Tibial nerve (tissue), 3 donors: ENCODE data around the gene RUSC1.

Experiments used
- POLR2A ChIP-seq, 2 donors: fragments of 450-650 bp; IDR thresholded peaks; one replicate each; pipeline ENCODE4 v1.6.1; 2017; ENCODE audit warnings: antibody characterized with exemption in 2 of 2, mild to moderate bottlenecking in 2 of 2, moderate library complexity in 2 of 2
- TF ChIP-seq, protein P1 (sequence below), 5 experiments: fragments of 200-600 bp in 3 of 5; fragments of 450-650 bp in 2 of 5; sonication (generic) in 3 of 5; IDR thresholded peaks; one replicate each; pipeline ENCODE4 v1.5.1; 2016 to 2019; ENCODE audit warnings: antibody characterized with exemption in 5 of 5, mild to moderate bottlenecking in 3 of 5, moderate library complexity in 2 of 5

DNA sequence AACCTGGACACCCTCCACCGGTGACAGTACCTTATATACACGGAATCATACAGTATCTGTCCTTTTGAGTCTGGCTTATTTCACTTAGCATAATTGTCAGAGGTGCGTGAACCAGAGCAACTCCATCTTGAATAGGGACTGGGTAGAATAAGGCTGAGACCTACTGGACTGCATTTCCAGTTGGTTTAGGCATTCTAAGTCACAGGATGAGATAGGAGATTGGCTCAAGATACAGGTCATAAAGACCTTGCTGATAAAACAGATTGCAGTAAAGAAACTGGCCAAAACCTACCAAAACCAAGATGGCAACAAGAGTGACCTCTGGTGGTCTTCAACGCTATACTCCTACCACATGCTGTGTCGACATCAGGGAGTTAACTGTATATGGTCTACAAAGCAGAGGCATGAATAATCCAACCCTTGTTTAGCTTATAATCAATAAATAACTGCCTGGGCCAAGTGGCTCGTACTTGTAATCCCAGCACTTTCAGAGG is 13.4 kb upstream of the RUSC1 start:
- TF ChIP-seq POLR2A (IDR thresholded peaks at IDR 0.05), result no peak
- TF ChIP-seq, protein P1, sequence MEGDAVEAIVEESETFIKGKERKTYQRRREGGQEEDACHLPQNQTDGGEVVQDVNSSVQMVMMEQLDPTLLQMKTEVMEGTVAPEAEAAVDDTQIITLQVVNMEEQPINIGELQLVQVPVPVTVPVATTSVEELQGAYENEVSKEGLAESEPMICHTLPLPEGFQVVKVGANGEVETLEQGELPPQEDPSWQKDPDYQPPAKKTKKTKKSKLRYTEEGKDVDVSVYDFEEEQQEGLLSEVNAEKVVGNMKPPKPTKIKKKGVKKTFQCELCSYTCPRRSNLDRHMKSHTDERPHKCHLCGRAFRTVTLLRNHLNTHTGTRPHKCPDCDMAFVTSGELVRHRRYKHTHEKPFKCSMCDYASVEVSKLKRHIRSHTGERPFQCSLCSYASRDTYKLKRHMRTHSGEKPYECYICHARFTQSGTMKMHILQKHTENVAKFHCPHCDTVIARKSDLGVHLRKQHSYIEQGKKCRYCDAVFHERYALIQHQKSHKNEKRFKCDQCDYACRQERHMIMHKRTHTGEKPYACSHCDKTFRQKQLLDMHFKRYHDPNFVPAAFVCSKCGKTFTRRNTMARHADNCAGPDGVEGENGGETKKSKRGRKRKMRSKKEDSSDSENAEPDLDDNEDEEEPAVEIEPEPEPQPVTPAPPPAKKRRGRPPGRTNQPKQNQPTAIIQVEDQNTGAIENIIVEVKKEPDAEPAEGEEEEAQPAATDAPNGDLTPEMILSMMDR (IDR thresholded peaks at IDR 0.05), result no peak
